Measurements from ENCODE around the gene PLEKHG4B. TPM values are rescaled to one million over a fixed set of nuclear protein-coding genes. Genes with fewer than 3 reads are reported as not detected.

PLEKHG4B gene
- total and polyA plus RNA-seq, 2 of the 4 experiments (the other 2 are of a cell fraction): 1.1 TPM

DNA sequence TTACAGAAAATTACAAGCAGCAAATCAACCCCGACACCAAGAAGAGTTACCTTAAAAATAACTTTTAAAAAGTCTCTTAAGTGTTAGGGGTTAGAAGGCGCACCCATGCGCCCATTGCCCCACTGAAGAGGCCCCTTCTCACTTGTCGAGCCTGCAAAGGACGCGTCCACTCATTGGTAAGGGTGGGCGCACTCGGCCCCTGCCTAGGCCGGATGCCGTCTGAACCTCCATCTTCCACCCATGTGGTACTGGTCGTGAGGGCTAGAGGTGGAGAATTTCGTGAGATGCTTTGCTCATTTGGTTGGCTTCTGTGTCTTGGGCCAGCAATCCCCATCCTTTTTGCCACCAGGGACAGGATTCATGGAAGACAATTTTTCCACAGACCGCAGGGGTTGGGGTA, 71.9 kb downstream of the PLEKHG4B start:
- H3K4me2 ChIP-seq (ENCODE audit: low read depth, low read length): no peak overlapping the region
- dilution Hi-C loops (cut with HindIII; ENCODE audit: low sequenced_read_pairs, unreplicated experiment) (no loop called here), intact Hi-C loops (cut with micrococcal nuclease) (no loop called here), in situ Hi-C loops (cut with MboI; ENCODE audit: low sequenced_read_pairs) (no loop called here)
- no peaks in the 10 kb centered on the region for H3K36me3 ChIP-seq (ENCODE audit: control insufficient read depth, insufficient read depth, low read length)
- no peak overlapping the region for H2BK5ac ChIP-seq (ENCODE audit: low read depth, low read length, poor library complexity, severe bottlenecking)
- TF ChIP-seq MAFK (IDR thresholded peaks at IDR 0.05; ENCODE audit: low read depth, low read length) (no peak), RFX5 (IDR thresholded peaks at IDR 0.05; ENCODE audit: low read depth, low read length) (no peak)
- ATAC-seq (ENCODE audit: low read depth) (no peak), DNase-seq (no peak)
- no peaks in the 10 kb centered on the region for H3K79me1 ChIP-seq (ENCODE audit: low read depth in 1 of 2, low read length in 2 of 2)
- H3K27ac ChIP-seq (ENCODE audit: insufficient read depth, low read length): no peak overlapping the region
- H3K4me3 ChIP-seq (ENCODE audit: insufficient read depth, low read depth, low read length): no peak overlapping the region
- no TSS peak for BruUV-seq (replicated peaks)
- peaks cover 23% of the 10 kb centered on the region; the same call in 1 of the 2 replicates for H3K9me1 ChIP-seq (ENCODE audit: insufficient read depth, low read length)
- no peak overlapping the region for H4K8ac ChIP-seq (ENCODE audit: low read depth in 2 of 2, low read length in 2 of 2)
- no CpG with 5 or more reads among the region's 13 CpGs for WGBS, 2 experiments (ENCODE audit: extremely low coverage in 2 of 2, insufficient read length in 1 of 2)
- no peak overlapping the region for H3K14ac ChIP-seq (replicated peaks; ENCODE audit: low read depth, low read length)
- H3K56ac ChIP-seq (ENCODE audit: extremely low read depth, insufficient read depth, low read length): no peak overlapping the region
- no peaks in the 10 kb centered on the region for H3K9me3 ChIP-seq (ENCODE audit: control insufficient read depth, insufficient read depth, low read length)
- no peak overlapping the region for H3K18ac ChIP-seq (ENCODE audit: low read depth, low read length)
- H4K5ac ChIP-seq (ENCODE audit: low read depth, low read length): no peak overlapping the region
- H4K91ac ChIP-seq (ENCODE audit: insufficient read depth, low read depth, low read length): no peak overlapping the region
- no peak overlapping the region for H2BK120ac ChIP-seq (ENCODE audit: low read depth, low read length)
- POLR2A ChIA-PET (ENCODE audit: unreplicated experiment): no interaction called here
- H2BK20ac ChIP-seq (ENCODE audit: low read depth, low read length): no peak overlapping the region
- H2AFZ ChIP-seq (replicated peaks; ENCODE audit: low read length, poor library complexity): no peak overlapping the region
- no peaks in the 10 kb centered on the region for H4K20me1 ChIP-seq (ENCODE audit: insufficient read depth, low read length)
- no peak overlapping the region for H2AK9ac ChIP-seq (replicated peaks; ENCODE audit: low read depth, low read length, poor library complexity)
- H3K4me1 ChIP-seq (ENCODE audit: control insufficient read depth, insufficient read depth, low read length): peaks cover 23% of the 10 kb centered on the region
- no peak overlapping the region for H2AK5ac ChIP-seq (ENCODE audit: low read depth, low read length)
- no peak overlapping the region for H3K23ac ChIP-seq (ENCODE audit: low read depth, low read length)
- H3K4ac ChIP-seq (ENCODE audit: low read depth, low read length): no peak overlapping the region; the same call in 1 of the 2 replicates
- CTCF ChIA-PET: no interaction called here
- no peak overlapping the region for H3K9ac ChIP-seq (ENCODE audit: low read depth, low read length)
- H3K27me3 ChIP-seq (ENCODE audit: control insufficient read depth, insufficient read depth, low read length): no peaks in the 10 kb centered on the region
- no peak overlapping the region for H2BK15ac ChIP-seq (ENCODE audit: low read depth, low read length)

All from IMR-90 (cell line).